Head of caudate nucleus (tissue), 42 donors: Measurements from ENCODE around the gene ATF5.
"Not testable (repeated sequence)": the region's sequence is repeated elsewhere in the genome, so short reads cannot be mapped to it uniquely, and the experiment has no call there.

Experiments used
- DNase-seq, 42 donors: peaks; one replicate each; pipeline versions ENCODE4 v3.0.0 to v3.0.0-alpha.2; 2020 to 2021; ENCODE audit warnings: mixed read lengths in 7 of 42
- intact Hi-C: fragments of 100-400 bp; cut with DNase I; formaldehyde crosslinking; loops from one replicate; pipeline ENCODE4 v1.15.0; 2022

ATF5 gene

DNA sequence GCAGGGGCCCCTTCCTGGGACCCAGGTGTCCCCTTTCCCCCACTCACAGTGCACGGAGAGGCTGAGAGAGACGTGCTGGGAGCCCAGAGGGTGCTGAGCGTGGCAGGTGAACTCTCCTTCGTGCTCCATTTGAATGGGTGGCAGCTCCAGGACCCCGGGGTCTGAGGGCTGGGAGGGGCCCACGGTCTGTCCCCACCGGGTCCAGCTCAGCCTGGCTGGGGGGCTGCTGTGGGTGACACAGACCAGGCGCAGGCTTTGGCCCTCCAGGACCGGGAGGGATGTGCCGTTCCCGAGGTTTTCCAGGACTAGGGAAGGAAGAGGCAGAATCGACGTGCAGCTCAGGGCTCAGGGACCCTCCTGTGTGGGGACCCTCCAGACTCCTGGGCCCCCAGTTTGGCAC lies 29.6 kb downstream of the ATF5 start:
- intact Hi-C loops, DNase-seq: not testable (repeated sequence)

DNA sequence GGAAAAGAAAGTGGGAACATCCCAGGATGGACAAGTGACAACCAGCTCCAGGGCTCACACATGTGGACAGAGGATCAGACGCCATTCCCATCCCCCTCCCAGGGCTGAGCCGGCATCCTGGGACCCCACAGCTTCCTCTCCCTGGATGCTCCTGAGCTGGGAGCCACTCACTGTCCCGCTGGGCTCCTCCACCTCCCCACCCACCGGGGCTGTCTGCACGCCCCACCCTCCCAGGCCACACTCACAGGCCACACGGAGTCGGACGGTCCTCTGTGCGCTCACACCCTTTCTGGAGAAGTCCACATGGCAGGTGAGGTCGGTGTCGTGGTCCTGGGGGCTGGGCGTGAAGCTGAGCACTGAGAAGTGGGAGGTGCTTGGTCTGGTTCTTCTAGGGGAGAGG lies 30.9 kb downstream of the ATF5 start:
- intact Hi-C loops, DNase-seq: not testable (repeated sequence)

DNA sequence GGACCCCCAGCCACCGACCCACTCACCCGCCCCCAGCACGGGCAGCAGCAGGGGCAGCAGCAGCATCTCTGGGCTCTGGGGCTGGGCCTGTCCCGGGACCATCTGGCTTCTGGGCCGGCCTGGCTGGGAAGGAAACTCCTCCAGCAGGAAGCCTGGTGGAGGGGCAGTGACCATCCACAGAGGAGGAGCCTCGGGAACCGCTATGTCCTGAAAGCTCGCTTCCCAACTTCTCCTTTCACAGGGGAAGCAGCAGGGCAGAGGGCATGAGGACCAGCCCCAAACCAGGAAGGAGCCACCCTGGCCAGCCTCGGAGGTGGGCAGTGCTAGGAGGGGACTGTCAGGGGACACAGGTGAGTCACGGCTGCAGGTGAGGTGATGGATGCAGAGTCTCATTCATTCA lies 32.0 kb downstream of the ATF5 start, which contains the start of gene SIGLEC11:
SIGLEC11 (minus strand) TSS at position 193 of the 400 bp plus-strand sequence; CDS start at position 102, 91 bp downstream.
- intact Hi-C loops, DNase-seq: not testable (repeated sequence)

DNA sequence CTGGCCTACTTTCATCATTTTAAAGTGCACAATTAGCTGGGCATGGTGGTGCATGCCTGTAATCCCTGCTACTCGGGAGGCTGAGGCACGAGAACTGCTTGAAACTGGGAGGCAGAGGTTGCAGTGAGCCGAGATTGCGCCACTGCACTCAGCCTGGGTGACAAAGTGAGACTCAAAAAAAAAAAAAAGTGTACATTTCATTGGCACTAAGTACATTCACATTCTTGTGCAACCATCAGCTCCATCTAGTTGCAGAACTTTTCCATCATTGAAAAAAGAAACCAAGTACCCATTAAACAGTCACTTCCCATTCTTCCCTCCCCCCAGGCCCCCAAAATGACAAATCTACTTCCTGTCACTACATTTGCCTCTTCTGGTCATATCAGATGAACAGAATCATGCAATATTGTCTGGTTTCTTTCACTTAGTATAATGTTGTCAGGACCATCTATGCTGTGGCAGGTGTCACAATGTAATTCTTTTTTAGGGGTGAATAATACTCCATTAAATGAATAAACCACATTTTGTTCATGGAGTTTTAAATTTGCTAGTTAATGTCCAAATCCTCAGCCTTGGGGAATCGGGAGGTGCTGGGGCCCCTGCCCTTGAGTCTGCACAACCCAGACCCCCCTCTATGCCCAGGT lies 39.4 kb downstream of the ATF5 start:
- intact Hi-C loops: no loop called here
- no peak for DNase-seq

DNA sequence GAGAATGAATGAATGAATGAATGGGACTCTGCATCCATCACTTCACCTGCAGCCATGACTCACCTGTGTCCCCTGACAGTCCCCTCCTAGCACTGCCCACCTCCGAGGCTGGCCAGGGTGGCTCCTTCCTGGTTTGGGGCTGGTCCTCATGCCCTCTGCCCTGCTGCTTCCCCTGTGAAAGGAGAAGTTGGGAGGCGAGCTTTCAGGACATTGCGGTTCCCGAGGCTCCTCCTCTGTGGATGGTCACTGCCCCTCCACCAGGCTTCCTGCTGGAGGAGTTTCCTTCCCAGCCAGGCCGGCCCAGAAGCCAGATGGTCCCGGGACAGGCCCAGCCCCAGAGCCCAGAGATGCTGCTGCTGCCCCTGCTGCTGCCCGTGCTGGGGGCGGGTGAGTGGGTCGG lies 40.4 kb downstream of the ATF5 start:
- DNase-seq: peak in 12 of 42 donors; percentile 6 to 44 (median 29)

DNA sequence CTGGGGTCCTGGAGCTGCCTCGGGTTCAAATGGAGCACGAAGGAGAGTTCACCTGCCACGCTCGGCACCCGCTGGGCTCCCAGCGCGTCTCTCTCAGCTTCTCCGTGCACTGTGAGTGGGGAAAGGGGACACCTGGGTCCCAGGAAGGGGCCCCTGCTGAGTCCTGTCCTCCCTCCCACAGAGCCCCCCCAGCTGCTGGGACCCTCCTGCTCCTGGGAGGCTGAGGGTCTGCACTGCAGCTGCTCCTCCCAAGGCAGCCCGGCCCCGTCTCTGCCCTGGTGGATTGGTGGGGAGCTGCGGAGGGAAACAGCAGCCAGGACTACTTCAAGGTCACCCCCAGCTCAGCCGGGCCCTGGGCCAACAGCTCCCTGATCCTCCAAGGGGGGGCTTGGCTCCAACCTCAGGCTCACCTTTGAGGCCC lies 43.0 kb downstream of the ATF5 start:
- intact Hi-C loops: no loop called here
- no peak for DNase-seq

More for the DNA sequence above, 40.4 kb downstream of the ATF5 start:
- intact Hi-C loops: not testable (repeated sequence)

DNA sequence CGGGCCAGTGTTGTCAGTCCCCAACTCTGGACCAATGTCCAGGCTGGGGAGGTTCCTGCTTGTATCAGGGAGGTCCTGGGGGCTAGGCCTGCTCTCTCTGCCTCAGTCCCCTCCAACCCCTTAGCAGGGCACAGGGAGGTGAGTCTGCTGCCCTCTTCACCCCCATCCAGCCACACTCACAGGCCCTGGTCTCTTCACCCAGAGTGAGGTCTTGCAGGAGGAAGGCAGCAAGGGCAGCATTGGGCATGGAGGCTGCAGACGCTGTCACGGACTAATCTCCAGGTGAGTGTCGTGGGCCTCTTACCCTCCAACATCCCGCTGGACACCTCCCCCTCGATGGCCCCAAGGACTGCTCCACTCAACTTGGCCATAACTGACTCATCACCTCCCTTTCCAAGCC lies 43.8 kb downstream of the ATF5 start:
- intact Hi-C loops: no loop called here
- DNase-seq: no peak

DNA sequence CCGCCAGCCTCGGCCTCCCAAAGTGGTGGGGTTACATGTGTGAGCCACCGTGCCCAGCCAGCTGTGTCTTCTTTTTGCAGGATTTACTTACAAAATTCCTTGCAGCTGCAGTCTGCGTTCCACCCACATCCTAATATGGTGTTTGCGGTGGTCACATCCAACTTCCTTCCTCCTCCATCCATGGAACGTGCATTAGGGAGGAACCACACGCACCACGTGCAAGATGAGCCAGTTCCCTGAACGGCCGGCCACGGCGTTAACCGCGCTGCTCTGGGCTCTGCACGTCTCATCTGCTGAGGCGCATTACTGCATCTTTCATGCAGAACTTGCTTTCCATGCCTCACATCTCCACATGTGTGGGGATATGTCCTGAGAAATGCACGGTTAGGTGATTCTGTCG lies 45.0 kb downstream of the ATF5 start:
- intact Hi-C loops: no loop called here
- no peak for DNase-seq

DNA sequence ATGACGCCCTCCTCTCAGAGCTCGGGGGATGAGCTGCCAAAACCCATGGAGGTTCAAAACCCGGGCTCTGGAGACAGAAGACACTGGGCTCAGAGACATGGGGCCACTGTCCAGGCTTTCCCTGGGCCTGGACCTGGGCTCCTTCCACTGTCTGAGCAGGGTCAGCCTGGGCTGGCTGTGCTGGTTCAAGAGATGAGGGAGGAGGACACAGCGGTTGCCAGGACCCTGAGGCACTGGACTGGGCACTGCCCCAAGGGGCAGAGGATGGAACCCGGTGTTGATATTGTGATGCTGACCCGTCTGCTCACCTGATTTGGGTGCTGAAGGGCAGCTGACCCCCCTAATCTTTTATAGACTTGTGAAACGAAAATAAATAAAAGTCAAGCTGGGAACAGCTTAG lies 46.0 kb downstream of the ATF5 start:
- intact Hi-C loops: no loop called here
- DNase-seq: no peak

DNA sequence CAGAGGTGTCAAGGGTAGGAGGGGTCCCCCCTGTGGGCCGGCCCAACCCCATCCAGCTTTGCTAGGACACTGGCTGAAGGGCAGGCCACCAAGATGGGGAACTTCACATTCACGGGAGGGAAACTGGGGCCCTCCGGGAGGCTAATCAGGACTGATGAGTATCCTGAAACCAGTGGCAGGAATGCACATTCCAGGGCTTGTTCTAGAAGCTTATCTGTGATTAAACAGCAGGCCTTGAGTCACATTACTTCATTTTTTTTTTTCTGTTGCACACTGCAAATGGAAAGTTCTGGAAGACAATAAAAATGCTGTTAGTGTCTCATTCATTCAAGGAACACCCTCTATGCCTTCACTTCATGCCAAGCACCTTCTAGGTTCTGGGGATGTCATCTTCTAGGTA lies 47.5 kb downstream of the ATF5 start:
- DNase-seq: no peak
- intact Hi-C loops: no loop called here

DNA sequence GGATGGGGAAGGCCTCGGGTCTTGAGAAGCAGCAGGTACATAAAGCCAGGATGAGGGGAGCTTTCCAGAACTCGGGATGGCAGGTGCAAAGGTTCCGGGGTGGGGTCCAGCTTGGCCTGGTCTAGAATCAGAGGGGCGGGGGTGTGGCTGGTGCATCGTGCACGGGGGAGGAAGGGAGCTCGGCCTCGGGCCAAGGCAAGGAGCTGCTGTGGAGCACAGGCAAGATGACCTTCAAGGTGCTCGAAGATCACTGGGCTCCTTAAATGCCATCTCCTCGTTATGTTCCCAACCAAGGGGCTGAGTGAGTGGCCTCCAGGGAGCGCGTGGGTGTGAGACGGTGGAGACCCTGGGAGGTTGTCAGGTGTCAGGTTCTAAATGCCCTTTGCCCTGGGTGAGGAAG lies 48.1 kb downstream of the ATF5 start:
- DNase-seq: no peak
- intact Hi-C loops: no loop called here

DNA sequence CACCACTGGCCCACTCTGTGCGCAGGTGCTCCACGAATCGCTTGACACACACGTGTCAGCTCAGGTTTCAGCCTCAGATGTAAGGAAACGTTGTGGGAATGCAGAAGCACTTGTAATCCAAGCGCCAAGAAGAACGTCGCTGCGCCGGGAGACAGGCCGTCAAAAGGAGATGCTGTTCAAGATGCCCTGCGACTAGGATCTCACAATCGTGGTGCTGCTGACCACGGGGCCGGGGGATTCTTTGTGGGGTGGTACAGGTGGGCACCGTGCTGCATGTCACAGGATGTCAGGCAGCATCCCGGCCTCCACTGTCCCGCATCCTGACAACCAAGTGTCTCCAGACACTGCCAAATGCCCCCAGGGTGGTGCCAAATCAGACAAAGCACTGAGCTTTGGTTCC lies 48.9 kb downstream of the ATF5 start:
- intact Hi-C loops: no loop called here
- DNase-seq: no peak

DNA sequence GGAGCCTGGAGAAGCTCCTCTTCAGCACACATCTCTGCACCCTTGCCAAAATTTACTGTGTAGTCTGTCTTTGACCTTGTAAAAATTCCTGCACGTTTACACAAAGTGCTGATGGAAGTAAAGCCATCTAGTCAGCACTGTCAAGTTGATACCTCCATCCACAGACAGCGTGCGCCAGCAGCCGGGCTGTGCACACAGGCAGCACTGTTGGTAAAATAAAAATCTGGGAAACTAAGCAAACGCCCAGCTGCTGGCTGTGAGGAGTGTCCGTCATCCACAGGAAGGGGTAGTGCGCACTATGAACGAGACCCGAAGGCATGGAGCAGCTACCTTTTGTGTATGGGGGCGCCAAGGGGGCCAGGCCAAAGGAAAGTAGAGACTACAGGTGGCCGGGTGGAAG lies 49.3 kb downstream of the ATF5 start:
- DNase-seq: no peak
- intact Hi-C loops: no loop called here

DNA sequence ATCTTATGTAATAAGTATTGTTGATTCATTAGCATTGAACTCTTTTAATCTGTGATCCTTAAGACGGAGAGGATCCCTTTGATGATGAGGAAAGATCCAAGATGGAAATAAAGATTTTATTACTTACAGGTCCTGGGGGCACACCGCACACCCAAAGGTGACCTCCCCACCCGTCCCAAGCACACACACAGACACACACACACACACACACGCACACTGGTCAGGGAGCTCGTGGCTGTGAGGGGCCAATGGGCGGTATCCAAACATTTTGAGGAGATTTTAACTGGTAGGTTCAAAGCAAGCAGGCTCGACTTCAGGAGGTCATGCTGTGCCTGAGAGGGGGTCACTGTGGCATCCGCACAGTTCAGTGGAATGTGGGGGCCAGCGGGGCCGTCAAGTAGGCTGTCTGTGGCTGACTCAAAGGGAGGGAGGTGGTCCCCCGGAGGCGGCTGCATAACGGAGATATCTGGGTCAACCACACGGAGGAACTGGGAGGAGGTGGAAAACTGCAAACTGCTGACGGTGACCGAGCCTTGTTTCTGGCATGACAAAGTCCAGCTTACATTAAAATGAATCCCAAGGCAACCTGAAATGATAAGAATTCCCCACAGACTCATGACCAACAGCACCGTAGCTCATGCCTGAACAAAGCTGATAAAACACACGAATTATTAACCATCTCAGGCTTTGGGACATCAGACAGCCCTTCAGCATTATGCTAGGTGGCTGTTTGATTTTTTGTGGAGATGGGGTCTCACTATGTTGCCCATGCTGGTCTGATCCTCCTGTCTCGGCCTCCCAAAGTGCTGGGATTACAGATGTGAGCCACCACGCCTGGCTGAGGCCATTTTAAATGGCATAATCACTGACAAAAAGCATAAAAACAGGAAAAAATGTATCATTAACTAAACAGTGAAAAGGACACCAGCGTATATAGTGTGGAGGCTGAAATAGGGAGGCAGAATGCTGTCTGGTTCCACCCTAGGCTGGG lies 52.9 kb downstream of the ATF5 start:
- intact Hi-C loops: loop anchor here (2.0 kb wide), 1 partner anchor 45 kb away; no protein-coding TSS in a partner anchor
- DNase-seq: no peak
